ENCODE data around the gene NT5C3B.
"Not testable (repeated sequence)": the region's sequence is repeated elsewhere in the genome, so short reads cannot be mapped to it uniquely, and the experiment has no call there.

NT5C3B gene

GRCh38 chr17:41777574-41778188 lies 58.4 kb downstream of the NT5C3B start:
- H2BK12ac ChIP-seq (ENCODE audit: low read length) = no peak overlapping the region
- H2BK120ac ChIP-seq (ENCODE audit: insufficient read depth, low read length, poor library complexity) = no peak overlapping the region
- H3K9ac ChIP-seq (ENCODE audit: low read length) = peak overlapping the region; percentile 37
- no peak for DNase-seq
- no peak overlapping the region for H4K8ac ChIP-seq (ENCODE audit: low read depth, low read length)
- peaks cover 39 to 47% of the 10 kb centered on the region in 2 experiments for H3K36me3 ChIP-seq (ENCODE audit: control insufficient read depth in 1 of 2, insufficient read depth in 2 of 2, low read length in 2 of 2)
- no peak overlapping the region for H4K12ac ChIP-seq (ENCODE audit: low read depth, low read length)
- peaks cover 43% of the 10 kb centered on the region for H3K79me2 ChIP-seq (ENCODE audit: control insufficient read depth, insufficient read depth, low read length, poor library complexity)
- peak overlapping the region; percentile 42 for H3K18ac ChIP-seq (ENCODE audit: low read length)
- H2AFZ ChIP-seq (ENCODE audit: insufficient read depth, low read length, poor library complexity) = no peak overlapping the region
- H2BK5ac ChIP-seq (ENCODE audit: low read depth, low read length, poor library complexity) = peak overlapping the region; percentile 8
- H2AK5ac ChIP-seq (ENCODE audit: low read length) = no peak overlapping the region
- no peaks in the 10 kb centered on the region for H3K27me3 ChIP-seq (ENCODE audit: insufficient read depth, low read length)
- no peak overlapping the region for H3K23ac ChIP-seq (ENCODE audit: low read length)
- no peak overlapping the region for H3K4me3 ChIP-seq (ENCODE audit: low read depth, low read length)
- peak overlapping the region; percentile 2 for H3K14ac ChIP-seq (ENCODE audit: low read length)
- H4K91ac ChIP-seq (ENCODE audit: low read depth, low read length) = no peak overlapping the region
- peaks cover 28% of the 10 kb centered on the region for H3K79me1 ChIP-seq (ENCODE audit: low read length)
- no CpG with 5 or more reads among the region's 12 CpGs for WGBS (ENCODE audit: extremely low coverage, insufficient coverage, insufficient read length)
- peak overlapping the region; percentile 77 for H3K4ac ChIP-seq (ENCODE audit: low read depth, low read length)
- peak overlapping the region; percentile 75 for H3K27ac ChIP-seq (ENCODE audit: low read depth, low read length)
- H3K9me3 ChIP-seq (ENCODE audit: insufficient read depth, low read depth, low read length) = no peaks in the 10 kb centered on the region
- H3K4me2 ChIP-seq (ENCODE audit: low read length) = peak overlapping the region; percentile 11
- H3K4me1 ChIP-seq (ENCODE audit: control insufficient read depth in 1 of 2, insufficient read depth in 2 of 2, low read length in 2 of 2) = peaks cover 55 to 57% of the 10 kb centered on the region in 2 experiments

GRCh38 chr17:41777157-41777573 lies 58.9 kb downstream of the NT5C3B start:
- Histone ChIP-seq H2AK5ac (ENCODE audit: low read length) (no peak overlapping the region), H3K14ac (ENCODE audit: low read length) (peak overlapping the region; percentile 2), H3K9ac (ENCODE audit: low read length) (peak overlapping the region; percentile 4), H3K36me3 (ENCODE audit: control insufficient read depth in 1 of 2, insufficient read depth in 2 of 2, low read length in 2 of 2) (peaks cover 41 to 46% of the 10 kb centered on the region in 2 experiments), H3K4me1 (ENCODE audit: control insufficient read depth in 1 of 2, insufficient read depth in 2 of 2, low read length in 2 of 2) (peaks cover 55 to 57% of the 10 kb centered on the region in 2 experiments), H3K79me1 (ENCODE audit: low read length) (peaks cover 27% of the 10 kb centered on the region), H4K91ac (ENCODE audit: low read depth, low read length) (no peak overlapping the region), H2AFZ (ENCODE audit: insufficient read depth, low read length, poor library complexity) (no peak overlapping the region), H3K4me2 (ENCODE audit: low read length) (peak overlapping the region; percentile 11), H2BK120ac (ENCODE audit: insufficient read depth, low read length, poor library complexity) (no peak overlapping the region), H3K27ac (ENCODE audit: low read depth, low read length) (peak overlapping the region; percentile 75), H3K9me3 (ENCODE audit: insufficient read depth, low read depth, low read length) (no peaks in the 10 kb centered on the region), H3K4me3 (ENCODE audit: low read depth, low read length) (no peak overlapping the region), H2BK12ac (ENCODE audit: low read length) (no peak overlapping the region), H4K8ac (ENCODE audit: low read depth, low read length) (no peak overlapping the region), H3K27me3 (ENCODE audit: insufficient read depth, low read length) (no peaks in the 10 kb centered on the region), H3K79me2 (ENCODE audit: control insufficient read depth, insufficient read depth, low read length, poor library complexity) (peaks cover 41% of the 10 kb centered on the region), H3K4ac (ENCODE audit: low read depth, low read length) (peak overlapping the region; percentile 43), H4K12ac (ENCODE audit: low read depth, low read length) (no peak overlapping the region), H3K23ac (ENCODE audit: low read length) (no peak overlapping the region), H3K18ac (ENCODE audit: low read length) (no peak overlapping the region), H2BK5ac (ENCODE audit: low read depth, low read length, poor library complexity) (peak overlapping the region; percentile 8)
- no CpG with 5 or more reads among the region's 4 CpGs for WGBS (ENCODE audit: extremely low coverage, insufficient coverage, insufficient read length)
- peak in 1 of 2 donors; percentile 56 for DNase-seq

GRCh38 chr17:41776262-41776900 lies 59.7 kb downstream of the NT5C3B start:
- H3K79me1 ChIP-seq (ENCODE audit: low read length) = peaks cover 33% of the 10 kb centered on the region
- H3K18ac ChIP-seq (ENCODE audit: low read length); H3K4me3 ChIP-seq (ENCODE audit: low read depth, low read length); H2AK5ac ChIP-seq (ENCODE audit: low read length); DNase-seq; H3K23ac ChIP-seq (ENCODE audit: low read length); H3K9me3 ChIP-seq (ENCODE audit: insufficient read depth, low read depth, low read length); H2BK12ac ChIP-seq (ENCODE audit: low read length); H3K4me2 ChIP-seq (ENCODE audit: low read length); H4K8ac ChIP-seq (ENCODE audit: low read depth, low read length); H3K27me3 ChIP-seq (ENCODE audit: insufficient read depth, low read length); H4K12ac ChIP-seq (ENCODE audit: low read depth, low read length); H2AFZ ChIP-seq (ENCODE audit: insufficient read depth, low read length, poor library complexity); H3K14ac ChIP-seq (ENCODE audit: low read length); H2BK5ac ChIP-seq (ENCODE audit: low read depth, low read length, poor library complexity): not testable (repeated sequence)
- peak overlapping the region; percentile 67 for H3K27ac ChIP-seq (ENCODE audit: low read depth, low read length)
- H3K36me3 ChIP-seq (ENCODE audit: control insufficient read depth in 1 of 2, insufficient read depth in 2 of 2, low read length in 2 of 2) = peaks cover 47% of the 10 kb centered on the region in 2 experiments
- no CpG with 5 or more reads among the region's 14 CpGs for WGBS (ENCODE audit: extremely low coverage, insufficient coverage, insufficient read length)
- peak overlapping the region; percentile 72 for H2BK120ac ChIP-seq (ENCODE audit: insufficient read depth, low read length, poor library complexity)
- peak overlapping the region; percentile 34 for H4K91ac ChIP-seq (ENCODE audit: low read depth, low read length)
- H3K4me1 ChIP-seq (ENCODE audit: control insufficient read depth in 1 of 2, insufficient read depth in 2 of 2, low read length in 2 of 2) = peaks cover 54 to 56% of the 10 kb centered on the region in 2 experiments
- H3K4ac ChIP-seq (ENCODE audit: low read depth, low read length) = peak overlapping the region; percentile 64
- peaks cover 40% of the 10 kb centered on the region for H3K79me2 ChIP-seq (ENCODE audit: control insufficient read depth, insufficient read depth, low read length, poor library complexity)
- H3K9ac ChIP-seq (ENCODE audit: low read length) = peak overlapping the region; percentile 3

- Histone ChIP-seq H3K4me1 (ENCODE audit: control insufficient read depth in 1 of 2, insufficient read depth in 2 of 2, low read length in 2 of 2) (peaks cover 52 to 55% of the 10 kb centered on the region in 2 experiments), H3K36me3 (ENCODE audit: control insufficient read depth in 1 of 2, insufficient read depth in 2 of 2, low read length in 2 of 2) (peaks cover 52 to 53% of the 10 kb centered on the region in 2 experiments), H3K79me1 (ENCODE audit: low read length) (peaks cover 33% of the 10 kb centered on the region), H2BK120ac (ENCODE audit: insufficient read depth, low read length, poor library complexity) (peak overlapping the region; percentile 72), H2AFZ (ENCODE audit: insufficient read depth, low read length, poor library complexity) (no peak overlapping the region), H3K4ac (ENCODE audit: low read depth, low read length) (peak overlapping the region; percentile 41), H3K79me2 (ENCODE audit: control insufficient read depth, insufficient read depth, low read length, poor library complexity) (peaks cover 37% of the 10 kb centered on the region), H2BK12ac (ENCODE audit: low read length) (peak overlapping the region; percentile 23), H2AK5ac (ENCODE audit: low read length) (peak overlapping the region; percentile 24), H3K23ac (ENCODE audit: low read length) (no peak overlapping the region), H3K27ac (ENCODE audit: low read depth, low read length) (peak overlapping the region; percentile 67), H4K12ac (ENCODE audit: low read depth, low read length) (peak overlapping the region; percentile 3), H3K27me3 (ENCODE audit: insufficient read depth, low read length) (no peaks in the 10 kb centered on the region), H3K4me3 (ENCODE audit: low read depth, low read length) (no peak overlapping the region), H3K9ac (ENCODE audit: low read length) (peak overlapping the region; percentile 3), H4K8ac (ENCODE audit: low read depth, low read length) (peak overlapping the region; percentile 21), H2BK5ac (ENCODE audit: low read depth, low read length, poor library complexity) (peak overlapping the region; percentile 28), H3K4me2 (ENCODE audit: low read length) (no peak overlapping the region), H3K18ac (ENCODE audit: low read length) (peak overlapping the region; percentile 57), H3K14ac (ENCODE audit: low read length) (peak overlapping the region; percentile 1), H4K91ac (ENCODE audit: low read depth, low read length) (peak overlapping the region; percentile 49), H3K9me3 (ENCODE audit: insufficient read depth, low read depth, low read length) (no peaks in the 10 kb centered on the region)
- no CpG with 5 or more reads among the region's 12 CpGs for WGBS (ENCODE audit: extremely low coverage, insufficient coverage, insufficient read length)
- no peak for DNase-seq
Measured at GRCh38 chr17:41775394-41776226, 60.4 kb downstream of the NT5C3B start.
